B cell (primary cell): ENCODE results near the gene UNCX. TPM values are rescaled to one million over a fixed set of nuclear protein-coding genes. Genes with fewer than 3 reads are reported as not detected.

Experiments
- ATAC-seq: fragments of 200-7000 bp; cut with Tn5 transposase; one replicate; pipeline ENCODE4 v1.10.0; 2021; ENCODE audit warnings: low read depth, mild to moderate bottlenecking, moderate number of reproducible peaks, moderate library complexity
- CTCF ChIA-PET: fragments of 350-600 bp; sonication (Branson Sonifier 250); formaldehyde crosslinking; loops from one replicate; lab custom pipeline; 2021; ENCODE audit warnings: antibody characterized with exemption, inconsistent platforms; lab: Charles Lee
- POLR2A ChIA-PET: fragments of 350-600 bp; sonication (Branson Sonifier 250); formaldehyde crosslinking; loops from one replicate; lab custom pipeline; 2021; ENCODE audit warnings: antibody characterized with exemption; lab: Charles Lee
- DNase-seq: peaks from one replicate; pipeline ENCODE4 v3.0.0; 2013
- H2AFZ ChIP-seq: 2 replicates; pipeline ENCODE4 v1.6.1; 2012; ENCODE audit warnings: mild to moderate bottlenecking, low read depth, low read length; ENCODE audit not compliant: insufficient read depth, poor library complexity, severe bottlenecking
- H3K27ac ChIP-seq, 2 donors: 1 replicate in 1 of 2; 2 replicates in 1 of 2; pipeline ENCODE4 v1.5.1; 2012 to 2013; ENCODE audit warnings: low read length in 2 of 2, mild to moderate bottlenecking in 2 of 2, moderate library complexity in 1 of 2
- H3K27me3 ChIP-seq, 4 experiments: fragments of 200-600 bp in 1 of 4; sonication (generic) in 1 of 4; replicated peaks in 1 of 4; 1 replicate in 2 of 4; 2 replicates in 2 of 4; pipeline versions ENCODE4 v1.6.1 to v1.7.0; 2013 to 2016; ENCODE audit warnings: low read length in 3 of 4, mild to moderate bottlenecking in 2 of 4, mixed read lengths in 1 of 4, moderate library complexity in 1 of 4; ENCODE audit not compliant: insufficient read depth in 4 of 4, control insufficient read depth in 3 of 4; ENCODE audit errors: control extremely low read depth in 1 of 4
- H3K36me3 ChIP-seq, 2 experiments: replicated peaks in 1 of 2; 1 replicate in 1 of 2; 2 replicates in 1 of 2; pipeline versions ENCODE4 v1.6.1 to v1.7.1; 2013; ENCODE audit warnings: low read length in 1 of 2; ENCODE audit not compliant: insufficient read depth in 2 of 2, control insufficient read depth in 1 of 2; ENCODE audit errors: control extremely low read depth in 1 of 2, extremely low read depth in 1 of 2
- H3K4me1 ChIP-seq, 2 donors: fragments of 200-600 bp in 1 of 2; sonication (generic) in 1 of 2; 1 replicate in 1 of 2; 2 replicates in 1 of 2; pipeline versions ENCODE4 v1.5.1 to v1.6.1; 2013 to 2017; ENCODE audit warnings: low read length in 2 of 2; ENCODE audit not compliant: control insufficient read depth in 2 of 2, insufficient read depth in 2 of 2
- H3K4me2 ChIP-seq: replicated peaks from 2 replicates; pipeline ENCODE3; 2012; ENCODE audit warnings: mild to moderate bottlenecking, low read depth, low read length; ENCODE audit not compliant: poor library complexity, severe bottlenecking
- H3K4me3 ChIP-seq, 5 experiments: fragments of 200-600 bp in 1 of 5; sonication (generic) in 1 of 5; 1 replicate in 3 of 5; 2 replicates in 2 of 5; pipeline versions ENCODE4 v1.5.1 to v1.7.0; 2011 to 2016; ENCODE audit warnings: low read length in 4 of 5, mild to moderate bottlenecking in 4 of 5, low read depth in 2 of 5, control low read depth in 1 of 5, moderate library complexity in 1 of 5; ENCODE audit not compliant: insufficient read depth in 1 of 5; ENCODE audit errors: control extremely low read depth in 1 of 5, extremely low read depth in 1 of 5
- H3K79me2 ChIP-seq: fragments of 200-600 bp; sonication (generic); one replicate; pipeline ENCODE4 v1.6.0; 2016; ENCODE audit warnings: low read length; ENCODE audit not compliant: control insufficient read depth, insufficient read depth
- H3K9ac ChIP-seq: fragments of 200-600 bp; sonication (generic); 2 replicates; pipeline ENCODE4 v1.6.1; 2017; ENCODE audit warnings: mild to moderate bottlenecking, low read length, moderate library complexity
- H3K9me3 ChIP-seq, 3 donors: one replicate each; pipeline versions ENCODE4 v1.6.1 to v1.7.1; 2013; ENCODE audit warnings: low read length in 2 of 3; ENCODE audit not compliant: control insufficient read depth in 2 of 3, insufficient read depth in 1 of 3; ENCODE audit errors: control extremely low read depth in 1 of 3
- H4K20me1 ChIP-seq: 2 replicates; pipeline ENCODE4 v1.6.0; 2012; ENCODE audit warnings: mild to moderate bottlenecking, low read length; ENCODE audit not compliant: insufficient read depth, control insufficient read depth, poor library complexity, severe bottlenecking
- H3K27ac Mint-ChIP-seq: one replicate; pipeline ENCODE4 v1.8.0; 2021; ENCODE audit warnings: mixed read lengths
- H3K27me3 Mint-ChIP-seq: one replicate; pipeline ENCODE4 v1.8.0; 2021; ENCODE audit warnings: mixed read lengths
- H3K4me1 Mint-ChIP-seq: one replicate; pipeline ENCODE4 v1.8.0; 2021; ENCODE audit warnings: mixed read lengths
- H3K4me3 Mint-ChIP-seq: one replicate; pipeline ENCODE4 v1.8.0; 2021; ENCODE audit warnings: mixed read lengths
- H3K9me3 Mint-ChIP-seq: one replicate; pipeline ENCODE4 v1.8.0; 2022; ENCODE audit warnings: mixed read lengths; ENCODE audit not compliant: insufficient read depth
- CTCF ChIP-seq: fragments of 200-600 bp; IDR thresholded peaks from one replicate; pipeline ENCODE4 v1.8.0; 2022; ENCODE audit warnings: antibody characterized with exemption, mild to moderate bottlenecking
- EZH2 ChIP-seq: IDR thresholded peaks from 2 replicates; pipeline ENCODE4 v1.6.1; 2012; ENCODE audit warnings: borderline replicate concordance, low read depth, mild to moderate bottlenecking, moderate library complexity, low read length; ENCODE audit not compliant: insufficient read depth, poor library complexity, severe bottlenecking
- WGBS: methylation state at CpG from one replicate; pipeline ENCODE4 v1.1.5; 2013; ENCODE audit warnings: missing lambda C conversion rate; ENCODE audit not compliant: insufficient coverage; 5-methylcytosine and 5-hydroxymethylcytosine counted together
- intact Hi-C: fragments of 100-400 bp; cut with micrococcal nuclease; formaldehyde crosslinking; loops from one replicate; pipeline ENCODE4 v1.10.0; 2022
- polyA plus RNA-seq: library from polyadenylated mRNA; depleted of rRNA; stranded (reverse); fragments of >200 nt; gene quantifications from 2 replicates; pipeline ENCODE4 v1.2.3, GENCODE V29; 2012
- total RNA-seq, 2 donors: library from RNA; stranded (reverse); fragments of 120-200 nt in 1 of 2; gene quantifications; 1 replicate in 1 of 2; 2 replicates in 1 of 2; pipeline versions ENCODE4 v1.2.3 to v1.2.4, GENCODE V29; 2013 to 2022

UNCX gene
- total and polyA plus RNA-seq, 2 donors (not counting 1 experiment from before 2014, with no cell fraction given): not detected

- Mint-ChIP-seq H3K4me1 (no peaks in the 10 kb centered on the region), H3K27ac (no peak overlapping the region), H3K4me3 (no peak overlapping the region), H3K9me3 (no peaks in the 10 kb centered on the region), H3K27me3 (peaks cover 25% of the 10 kb centered on the region)
- ChIA-PET POLR2A (no interaction called here), CTCF (no interaction called here)
- WGBS: 78% methylated on average over 18 of the region's 18 CpGs
- Histone ChIP-seq H3K27me3 (peaks cover 0 to 38% (median 2%) of the 10 kb centered on the region in 4 experiments), H4K20me1 (no peaks in the 10 kb centered on the region), H3K4me3 (no peak overlapping the region), H3K36me3 (no peaks in the 10 kb centered on the region), H3K4me2 (no peak overlapping the region), H3K27ac (no peak overlapping the region), H3K9ac (no peak overlapping the region), H3K9me3 (peaks cover 0 to 13% (median 0%) of the 10 kb centered on the region in 3 donors), H2AFZ (no peak overlapping the region), H3K79me2 (no peaks in the 10 kb centered on the region), H3K4me1 (no peaks in the 10 kb centered on the region)
- DNase-seq: no peak
- ATAC-seq: no peak
- TF ChIP-seq EZH2 (no peak), CTCF (no peak)
- intact Hi-C loops: no loop called here
Measured at GRCh38 chr7:1214516-1214915, 18.2 kb upstream of the UNCX start.

GRCh38 chr7:1218541-1219165, 14.0 kb upstream of the UNCX start:
- no peak overlapping the region for H2AFZ ChIP-seq
- H3K27me3 ChIP-seq: peaks cover 0 to 52% (median 21%) of the 10 kb centered on the region in 4 experiments
- CTCF ChIA-PET: no interaction called here
- ATAC-seq (no peak), DNase-seq (no peak)
- H3K9me3 Mint-ChIP-seq: no peaks in the 10 kb centered on the region
- H3K27me3 Mint-ChIP-seq: peaks cover 47% of the 10 kb centered on the region
- POLR2A ChIA-PET: no interaction called here
- intact Hi-C loops: no loop called here
- H3K4me1 ChIP-seq: no peaks in the 10 kb centered on the region
- TF ChIP-seq EZH2: no peak
- TF ChIP-seq CTCF: no peak
- H3K4me3 ChIP-seq: no peak overlapping the region
- no peaks in the 10 kb centered on the region for H3K79me2 ChIP-seq
- no peaks in the 10 kb centered on the region for H3K36me3 ChIP-seq
- no peaks in the 10 kb centered on the region for H3K4me1 Mint-ChIP-seq
- no peaks in the 10 kb centered on the region for H4K20me1 ChIP-seq
- WGBS: 77% methylated on average over 23 of the region's 24 CpGs
- H3K27ac ChIP-seq: no peak overlapping the region
- no peak overlapping the region for H3K9ac ChIP-seq
- H3K4me2 ChIP-seq: no peak overlapping the region
- no peak overlapping the region for H3K4me3 Mint-ChIP-seq
- no peak overlapping the region for H3K27ac Mint-ChIP-seq
- peaks cover 0 to 18% (median 0%) of the 10 kb centered on the region in 3 donors for H3K9me3 ChIP-seq
